ENCODE results near the gene CALML6.

CALML6 gene

DNA sequence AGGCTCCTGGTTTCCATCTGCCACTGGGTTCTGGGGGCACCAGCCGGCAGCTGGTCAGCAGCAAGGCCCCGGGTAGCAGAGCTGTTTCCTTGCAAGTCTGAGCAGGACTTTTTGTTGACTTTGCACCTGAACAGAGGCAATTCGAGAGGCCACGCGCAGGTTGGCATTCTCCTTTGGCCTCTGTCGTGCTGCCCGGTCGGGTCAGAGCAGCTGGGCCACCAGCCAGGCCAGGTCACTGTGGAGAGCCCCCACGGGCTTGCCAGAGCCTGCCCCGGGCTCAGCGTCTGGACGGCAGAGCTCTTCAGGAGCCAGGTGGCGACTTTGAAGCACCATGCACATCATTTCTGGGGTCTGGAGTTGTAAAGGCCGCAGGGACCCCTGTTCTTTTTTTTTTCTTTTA lies 32.4 kb downstream of the CALML6 start:
- Histone ChIP-seq H3K27ac (ENCODE audit: extremely low read depth, low read depth, low read length) (no peak overlapping the region), H3K9me3 (ENCODE audit: control insufficient read depth, insufficient read depth, low read depth, low read length) (no peaks in the 10 kb centered on the region; the same call in 1 of the 2 replicates), H3K36me3 (ENCODE audit: control insufficient read depth in 2 of 2, insufficient read depth in 1 of 2, low read length in 2 of 2) (no peaks in the 10 kb centered on the region), H3K4me1 (ENCODE audit: control insufficient read depth, insufficient read depth, low read length) (no peaks in the 10 kb centered on the region), H3K4me3 (ENCODE audit: low read depth, low read length) (no peak overlapping the region)
- POLR2A ChIA-PET: interaction anchor here (0.6 kb wide), 1 partner anchor 46 kb away, joined by 3 read pairs; no protein-coding TSS in a partner anchor
- CTCF ChIA-PET: interaction anchor here (0.6 to 2.2 kb wide), 3 partner anchors 14 to 207 kb away, joined by 3 to 21 read pairs (median 7); no protein-coding TSS in a partner anchor
- TF ChIP-seq, protein P1, sequence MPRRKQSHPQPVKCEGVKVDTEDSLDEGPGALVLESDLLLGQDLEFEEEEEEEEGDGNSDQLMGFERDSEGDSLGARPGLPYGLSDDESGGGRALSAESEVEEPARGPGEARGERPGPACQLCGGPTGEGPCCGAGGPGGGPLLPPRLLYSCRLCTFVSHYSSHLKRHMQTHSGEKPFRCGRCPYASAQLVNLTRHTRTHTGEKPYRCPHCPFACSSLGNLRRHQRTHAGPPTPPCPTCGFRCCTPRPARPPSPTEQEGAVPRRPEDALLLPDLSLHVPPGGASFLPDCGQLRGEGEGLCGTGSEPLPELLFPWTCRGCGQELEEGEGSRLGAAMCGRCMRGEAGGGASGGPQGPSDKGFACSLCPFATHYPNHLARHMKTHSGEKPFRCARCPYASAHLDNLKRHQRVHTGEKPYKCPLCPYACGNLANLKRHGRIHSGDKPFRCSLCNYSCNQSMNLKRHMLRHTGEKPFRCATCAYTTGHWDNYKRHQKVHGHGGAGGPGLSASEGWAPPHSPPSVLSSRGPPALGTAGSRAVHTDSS (tag by site-specific recombination; IDR thresholded peaks at IDR 0.05): no peak
- TF ChIP-seq ZNF548 (tag by site-specific recombination; IDR thresholded peaks at IDR 0.05) (no peak), KLF9 (tag by site-specific recombination; IDR thresholded peaks at IDR 0.05; ENCODE audit: low read depth) (no peak), ZNF311 (tag by site-specific recombination; IDR thresholded peaks at IDR 0.05; ENCODE audit: borderline replicate concordance) (no peak), ZXDB (tag by site-specific recombination; IDR thresholded peaks at IDR 0.05) (no peak), ZNF239 (tag by site-specific recombination; IDR thresholded peaks at IDR 0.05) (no peak), ZBTB7A (tag by site-specific recombination; IDR thresholded peaks at IDR 0.05; ENCODE audit: low read depth) (no peak), ZNF266 (tag by site-specific recombination; IDR thresholded peaks at IDR 0.05; ENCODE audit: low read depth) (no peak), ZNF155 (tag by site-specific recombination; IDR thresholded peaks at IDR 0.05) (no peak), GLIS2 (tag by site-specific recombination; IDR thresholded peaks at IDR 0.05) (no peak)
- TF ChIP-seq, protein P2, sequence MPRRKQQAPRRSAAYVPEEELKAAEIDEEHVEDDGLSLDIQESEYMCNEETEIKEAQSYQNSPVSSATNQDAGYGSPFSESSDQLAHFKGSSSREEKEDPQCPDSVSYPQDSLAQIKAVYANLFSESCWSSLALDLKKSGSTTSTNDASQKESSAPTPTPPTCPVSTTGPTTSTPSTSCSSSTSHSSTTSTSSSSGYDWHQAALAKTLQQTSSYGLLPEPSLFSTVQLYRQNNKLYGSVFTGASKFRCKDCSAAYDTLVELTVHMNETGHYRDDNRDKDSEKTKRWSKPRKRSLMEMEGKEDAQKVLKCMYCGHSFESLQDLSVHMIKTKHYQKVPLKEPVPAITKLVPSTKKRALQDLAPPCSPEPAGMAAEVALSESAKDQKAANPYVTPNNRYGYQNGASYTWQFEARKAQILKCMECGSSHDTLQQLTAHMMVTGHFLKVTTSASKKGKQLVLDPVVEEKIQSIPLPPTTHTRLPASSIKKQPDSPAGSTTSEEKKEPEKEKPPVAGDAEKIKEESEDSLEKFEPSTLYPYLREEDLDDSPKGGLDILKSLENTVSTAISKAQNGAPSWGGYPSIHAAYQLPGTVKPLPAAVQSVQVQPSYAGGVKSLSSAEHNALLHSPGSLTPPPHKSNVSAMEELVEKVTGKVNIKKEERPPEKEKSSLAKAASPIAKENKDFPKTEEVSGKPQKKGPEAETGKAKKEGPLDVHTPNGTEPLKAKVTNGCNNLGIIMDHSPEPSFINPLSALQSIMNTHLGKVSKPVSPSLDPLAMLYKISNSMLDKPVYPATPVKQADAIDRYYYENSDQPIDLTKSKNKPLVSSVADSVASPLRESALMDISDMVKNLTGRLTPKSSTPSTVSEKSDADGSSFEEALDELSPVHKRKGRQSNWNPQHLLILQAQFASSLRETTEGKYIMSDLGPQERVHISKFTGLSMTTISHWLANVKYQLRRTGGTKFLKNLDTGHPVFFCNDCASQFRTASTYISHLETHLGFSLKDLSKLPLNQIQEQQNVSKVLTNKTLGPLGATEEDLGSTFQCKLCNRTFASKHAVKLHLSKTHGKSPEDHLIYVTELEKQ (tag by site-specific recombination; IDR thresholded peaks at IDR 0.05; ENCODE audit: borderline replicate concordance): no peak
- TF ChIP-seq, protein P3, sequence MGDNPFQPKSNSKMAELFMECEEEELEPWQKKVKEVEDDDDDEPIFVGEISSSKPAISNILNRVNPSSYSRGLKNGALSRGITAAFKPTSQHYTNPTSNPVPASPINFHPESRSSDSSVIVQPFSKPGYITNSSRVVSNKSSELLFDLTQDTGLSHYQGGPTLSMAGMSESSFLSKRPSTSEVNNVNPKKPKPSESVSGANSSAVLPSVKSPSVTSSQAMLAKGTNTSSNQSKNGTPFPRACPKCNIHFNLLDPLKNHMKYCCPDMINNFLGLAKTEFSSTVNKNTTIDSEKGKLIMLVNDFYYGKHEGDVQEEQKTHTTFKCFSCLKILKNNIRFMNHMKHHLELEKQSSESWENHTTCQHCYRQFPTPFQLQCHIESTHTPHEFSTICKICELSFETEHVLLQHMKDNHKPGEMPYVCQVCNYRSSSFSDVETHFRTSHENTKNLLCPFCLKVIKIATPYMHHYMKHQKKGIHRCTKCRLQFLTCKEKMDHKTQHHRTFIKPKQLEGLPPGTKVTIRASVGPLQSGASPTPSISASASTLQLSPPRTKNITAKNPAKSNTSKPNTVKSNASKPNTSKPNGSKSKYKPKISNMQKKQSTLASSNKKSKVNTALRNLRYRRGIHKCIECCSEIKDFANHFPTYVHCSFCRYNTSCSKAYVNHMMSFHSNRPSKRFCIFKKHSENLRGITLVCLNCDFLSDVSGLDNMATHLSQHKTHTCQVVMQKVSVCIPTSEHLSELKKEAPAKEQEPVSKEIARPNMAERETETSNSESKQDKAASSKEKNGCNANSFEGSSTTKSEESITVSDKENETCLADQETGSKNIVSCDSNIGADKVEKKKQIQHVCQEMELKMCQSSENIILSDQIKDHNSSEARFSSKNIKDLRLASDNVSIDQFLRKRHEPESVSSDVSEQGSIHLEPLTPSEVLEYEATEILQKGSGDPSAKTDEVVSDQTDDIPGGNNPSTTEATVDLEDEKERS (tag by site-specific recombination; IDR thresholded peaks at IDR 0.05): no peak

DNA sequence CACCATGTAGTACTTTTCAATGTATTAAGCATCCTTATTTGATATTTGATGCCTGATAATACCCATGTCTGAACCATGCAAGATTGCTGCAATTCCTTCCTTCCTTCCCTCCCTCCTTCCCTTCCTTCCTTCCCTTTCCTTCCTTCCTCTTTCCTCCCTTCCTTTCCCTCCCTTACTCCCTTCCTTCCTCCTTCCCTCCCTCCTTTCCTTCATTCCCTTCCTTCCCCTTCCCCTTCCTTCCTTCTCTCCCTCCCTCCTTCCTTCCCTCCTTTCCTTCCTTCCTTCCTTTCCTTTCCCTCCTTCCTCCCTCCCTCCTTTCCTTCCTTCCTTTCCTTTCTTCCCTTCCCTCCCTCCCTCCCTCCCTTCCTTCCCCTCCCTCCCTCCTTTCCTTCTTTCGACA lies 33.7 kb downstream of the CALML6 start:
- POLR2A ChIA-PET: interaction anchor here (0.7 kb wide), 1 partner anchor 151 kb away, joined by 5 read pairs; no protein-coding TSS in a partner anchor
- CTCF ChIA-PET: interaction anchor here (1.0 kb wide), 1 partner anchor 98 kb away, joined by 4 read pairs; no protein-coding TSS in a partner anchor

DNA sequence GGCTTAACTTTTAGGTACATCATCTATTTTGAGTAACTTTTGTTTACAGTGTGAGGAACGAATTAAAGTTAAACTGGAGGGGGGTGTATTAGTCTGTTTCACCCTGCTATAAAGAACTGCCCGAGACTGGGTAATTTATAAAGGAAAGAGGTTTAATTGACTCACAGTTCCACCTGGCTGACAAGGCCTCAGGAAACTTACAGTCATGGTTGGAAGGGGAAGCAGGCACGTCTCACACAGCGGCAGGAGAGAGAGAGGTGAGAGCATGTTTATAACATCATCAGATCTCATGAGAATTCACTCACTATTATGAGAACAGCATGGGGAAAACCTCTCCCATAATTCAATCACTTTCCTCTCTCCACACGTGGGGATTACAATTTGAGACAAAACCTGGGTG lies 35.9 kb downstream of the CALML6 start:
- CTCF ChIA-PET: no interaction called here
- POLR2A ChIA-PET: no interaction called here
- Histone ChIP-seq H3K4me3 (ENCODE audit: low read depth, low read length) (no peak overlapping the region), H3K27ac (ENCODE audit: extremely low read depth, low read depth, low read length) (no peak overlapping the region), H3K36me3 (ENCODE audit: control insufficient read depth in 2 of 2, insufficient read depth in 1 of 2, low read length in 2 of 2) (no peaks in the 10 kb centered on the region), H3K4me1 (ENCODE audit: control insufficient read depth, insufficient read depth, low read length) (no peaks in the 10 kb centered on the region), H3K9me3 (ENCODE audit: control insufficient read depth, insufficient read depth, low read depth, low read length) (no peaks in the 10 kb centered on the region; the same call in 1 of the 2 replicates)
- peak; percentile 92 for TF ChIP-seq SETDB1 (IDR thresholded peaks at IDR 0.05; ENCODE audit: insufficient read length, low read length)
- no peak for TF ChIP-seq ZNF433 (tag by site-specific recombination; IDR thresholded peaks at IDR 0.05; ENCODE audit: low read depth)

More for the DNA sequence above, 33.7 kb downstream of the CALML6 start:
- Histone ChIP-seq H3K4me3 (ENCODE audit: low read depth, low read length) (no peak overlapping the region), H3K4me1 (ENCODE audit: control insufficient read depth, insufficient read depth, low read length) (no peaks in the 10 kb centered on the region), H3K27ac (ENCODE audit: extremely low read depth, low read depth, low read length) (no peak overlapping the region), H3K36me3 (ENCODE audit: control insufficient read depth in 2 of 2, insufficient read depth in 1 of 2, low read length in 2 of 2) (no peaks in the 10 kb centered on the region), H3K9me3 (ENCODE audit: control insufficient read depth, insufficient read depth, low read depth, low read length) (no peaks in the 10 kb centered on the region; the same call in 1 of the 2 replicates)
- TF ChIP-seq PRDM1 (tag by site-specific recombination; IDR thresholded peaks at IDR 0.05) (peak; percentile 46; the same call in 1 of the 2 replicates), ZNF366 (tag by site-specific recombination; conservative IDR thresholded peaks at IDR 0.05) (peak; percentile 83), ZNF146 (tag by site-specific recombination; IDR thresholded peaks at IDR 0.05) (no peak)
